ENCODE data around the gene MIX23.

DNA sequence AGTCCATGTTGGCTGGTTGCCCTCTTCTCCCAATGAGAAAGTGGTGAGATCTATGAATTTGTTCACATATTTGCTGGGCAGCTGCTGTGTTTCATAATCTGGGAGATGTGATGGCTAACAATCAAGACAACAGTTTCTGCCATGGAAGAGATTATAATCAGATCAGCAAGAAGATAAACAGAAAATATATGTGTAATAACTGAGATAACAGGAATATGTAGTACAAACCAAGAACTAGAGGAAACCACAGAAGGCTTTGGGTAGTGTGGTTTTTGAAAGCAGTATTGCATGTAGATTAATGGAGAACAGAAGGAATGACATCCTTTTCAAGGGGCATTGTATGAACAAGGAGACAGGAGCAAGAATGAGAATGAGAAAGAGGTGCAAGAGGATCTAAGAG is 70.2 kb downstream of the MIX23 start:
- no peak for TF ChIP-seq POLR2A (IDR thresholded peaks at IDR 0.05)
- TF ChIP-seq, protein P1, sequence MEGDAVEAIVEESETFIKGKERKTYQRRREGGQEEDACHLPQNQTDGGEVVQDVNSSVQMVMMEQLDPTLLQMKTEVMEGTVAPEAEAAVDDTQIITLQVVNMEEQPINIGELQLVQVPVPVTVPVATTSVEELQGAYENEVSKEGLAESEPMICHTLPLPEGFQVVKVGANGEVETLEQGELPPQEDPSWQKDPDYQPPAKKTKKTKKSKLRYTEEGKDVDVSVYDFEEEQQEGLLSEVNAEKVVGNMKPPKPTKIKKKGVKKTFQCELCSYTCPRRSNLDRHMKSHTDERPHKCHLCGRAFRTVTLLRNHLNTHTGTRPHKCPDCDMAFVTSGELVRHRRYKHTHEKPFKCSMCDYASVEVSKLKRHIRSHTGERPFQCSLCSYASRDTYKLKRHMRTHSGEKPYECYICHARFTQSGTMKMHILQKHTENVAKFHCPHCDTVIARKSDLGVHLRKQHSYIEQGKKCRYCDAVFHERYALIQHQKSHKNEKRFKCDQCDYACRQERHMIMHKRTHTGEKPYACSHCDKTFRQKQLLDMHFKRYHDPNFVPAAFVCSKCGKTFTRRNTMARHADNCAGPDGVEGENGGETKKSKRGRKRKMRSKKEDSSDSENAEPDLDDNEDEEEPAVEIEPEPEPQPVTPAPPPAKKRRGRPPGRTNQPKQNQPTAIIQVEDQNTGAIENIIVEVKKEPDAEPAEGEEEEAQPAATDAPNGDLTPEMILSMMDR (IDR thresholded peaks at IDR 0.05) = no peak
